C4-2B (cell line): ENCODE data around the gene LOXL1.

ENCODE experiments used
- H3K27ac ChIP-seq: fragments of 450-650 bp; 2 replicates; pipeline ENCODE4 v1.5.1; 2017
- CTCF ChIP-seq: fragments of 450-650 bp; conservative IDR thresholded peaks from 2 replicates; pipeline ENCODE4 v1.5.1; 2017; ENCODE audit warnings: mild to moderate bottlenecking
- ZFX ChIP-seq: fragments of 450-650 bp; IDR thresholded peaks from 2 replicates; pipeline ENCODE4 v1.6.1; 2017

LOXL1 gene

GRCh38 chr15:73949496-73949895 lies 23.2 kb downstream of the LOXL1 start:
- TF ChIP-seq ZFX (no peak), CTCF (no peak)
- H3K27ac ChIP-seq, result no peak overlapping the region

GRCh38 chr15:73950479-73950830 lies 24.2 kb downstream of the LOXL1 start:
- TF ChIP-seq ZFX (no peak), CTCF (no peak)
- no peak overlapping the region for H3K27ac ChIP-seq

GRCh38 chr15:73950831-73951561 lies 24.7 kb downstream of the LOXL1 start:
- TF ChIP-seq ZFX, result no peak
- TF ChIP-seq CTCF, result no peak; the same call in 1 of the 2 replicates

GRCh38 chr15:73951601-73952000 lies 25.3 kb downstream of the LOXL1 start:
- H3K27ac ChIP-seq, result no peak overlapping the region
- no peak for TF ChIP-seq CTCF
- no peak for TF ChIP-seq ZFX

More at GRCh38 chr15:73950831-73951561, 24.7 kb downstream of the LOXL1 start:
- H3K27ac ChIP-seq, result no peak overlapping the region

- H3K27ac ChIP-seq, result no peak overlapping the region
- TF ChIP-seq CTCF (no peak), ZFX (no peak)
These were observed 26.1 kb downstream of the LOXL1 start for GRCh38 chr15:73952171-73952912.

- H3K27ac ChIP-seq, result no peak overlapping the region
- no peak for TF ChIP-seq CTCF
- no peak for TF ChIP-seq ZFX
These were observed 26.9 kb downstream of the LOXL1 start for GRCh38 chr15:73952913-73953750.
